HG03354 (cell line): ENCODE results near the gene ODF2.
"Not testable (repeated sequence)": the region's sequence is repeated elsewhere in the genome, so short reads cannot be mapped to it uniquely, and the experiment has no call there.

Source experiments
- ATAC-seq: cut with Tn5 transposase; IDR thresholded peaks from one replicate; pipeline ENCODE4 v1.9.1; 2021; ENCODE audit warnings: mild to moderate bottlenecking; ENCODE audit not compliant: unreplicated experiment, poor library complexity, severe bottlenecking

The ODF2 gene

DNA sequence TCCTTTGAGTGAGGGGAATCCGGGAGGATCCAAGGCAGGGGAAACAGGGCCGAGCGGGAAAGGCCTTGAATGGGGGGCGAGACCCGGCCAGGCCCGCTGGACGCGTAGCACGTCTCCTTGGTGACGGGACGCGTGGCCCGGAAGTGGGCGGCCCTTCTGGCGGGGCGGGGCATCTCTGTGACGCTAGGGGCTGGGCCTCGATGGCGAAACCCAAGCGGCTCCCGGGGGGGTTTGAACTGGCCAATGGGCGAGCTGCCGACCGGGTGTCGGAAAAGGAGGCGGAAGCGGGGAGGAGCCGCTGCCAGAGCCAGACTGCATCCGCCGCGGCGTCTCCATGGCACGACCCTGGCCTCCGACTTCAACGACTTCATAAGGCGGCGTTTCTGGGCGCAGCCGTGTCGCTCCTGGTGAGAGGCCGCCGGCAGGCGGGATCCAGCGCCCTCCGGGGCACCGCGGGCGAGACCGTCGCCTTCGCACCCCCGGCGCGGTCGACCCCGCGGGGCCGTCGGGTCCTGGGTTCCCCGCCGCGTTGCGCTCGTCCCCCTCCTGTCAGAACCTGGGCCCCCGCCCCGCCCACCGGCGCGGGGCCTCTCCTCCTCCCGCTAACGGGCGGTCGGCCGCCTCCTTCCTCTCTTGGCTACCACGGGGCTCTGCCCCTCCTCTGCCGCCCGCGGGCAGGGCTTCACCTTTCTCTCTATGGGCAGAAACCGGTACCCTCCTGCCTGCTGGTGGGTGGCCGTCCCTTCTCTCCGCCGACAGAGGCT lies at the start of gene ODF2:
TSS of gene ODF2 (plus strand) at position 158 of the 764 bp plus-strand sequence. CDS start at position 244, 86 bp downstream.
- ATAC-seq: peak; percentile 94

DNA sequence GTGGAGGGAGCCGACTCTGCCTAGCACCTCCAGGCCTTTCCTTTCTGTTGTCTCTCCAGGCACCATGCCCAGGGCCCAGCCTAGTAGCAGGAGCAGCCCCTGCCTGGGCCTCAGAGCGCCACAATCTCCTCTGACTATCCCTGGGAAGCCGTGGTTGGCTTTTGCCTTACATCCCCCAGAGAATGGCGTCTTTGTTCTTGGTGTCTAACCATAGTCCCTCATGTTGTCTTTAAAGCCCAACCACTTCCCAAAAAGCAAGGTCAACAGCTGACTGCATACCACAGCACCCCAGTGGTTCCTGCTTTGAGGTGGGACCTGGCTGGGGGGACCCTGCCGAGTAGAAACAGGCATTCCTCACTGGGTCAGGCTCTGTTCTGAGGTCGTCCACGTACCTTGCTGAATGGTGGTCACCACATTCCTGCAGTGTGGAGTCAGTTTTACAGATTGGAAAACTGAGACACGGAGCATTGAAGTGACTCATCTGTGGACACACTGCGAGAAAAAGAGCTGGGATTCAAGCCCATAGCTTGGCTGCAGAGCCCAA lies 48.9 kb upstream of the ODF2 start:
- ATAC-seq: no peak

DNA sequence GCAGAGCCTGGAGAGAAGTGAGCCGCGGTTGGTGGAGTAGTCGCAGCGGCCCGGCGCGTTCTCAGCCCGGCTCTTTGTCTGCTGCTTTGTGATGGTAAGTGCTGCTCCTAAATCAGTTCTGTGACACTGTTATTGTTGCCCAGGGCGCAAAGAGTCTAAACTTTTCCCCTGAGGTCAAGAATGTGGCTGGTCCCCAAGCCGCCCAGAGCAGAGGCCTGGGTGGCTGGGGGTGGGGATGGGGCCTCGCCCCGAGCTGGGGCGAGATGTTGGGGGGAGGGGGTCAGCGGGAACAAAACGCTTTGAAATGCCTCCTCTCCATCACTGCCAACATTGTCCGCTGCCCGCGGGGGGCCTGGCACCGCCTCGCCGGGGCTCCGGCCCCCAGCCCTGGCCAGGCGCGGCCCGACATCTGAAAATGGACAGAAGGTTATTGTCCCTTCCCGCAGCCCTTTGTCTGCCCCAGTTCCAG lies 46.8 kb upstream of the ODF2 start:
- no peak for ATAC-seq

DNA sequence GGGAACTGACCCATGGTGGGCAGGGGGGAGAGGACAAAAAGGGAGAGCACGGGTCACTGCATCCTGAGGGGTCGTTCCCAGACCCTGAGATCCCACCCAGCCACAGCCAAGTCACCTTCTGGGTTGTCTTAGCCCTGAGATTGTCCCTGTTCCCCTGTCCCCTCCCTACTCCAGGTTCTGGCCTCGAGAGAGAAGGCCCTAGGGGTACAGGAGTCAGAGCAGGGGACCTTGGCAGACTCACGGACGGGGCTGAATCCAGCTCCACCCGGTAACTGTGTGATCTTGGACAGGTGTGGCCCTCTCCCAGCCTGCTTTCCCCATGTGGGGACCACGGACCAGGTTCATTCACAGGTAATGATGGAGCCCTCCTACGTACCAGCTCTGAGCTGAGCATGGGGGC lies 46.4 kb upstream of the ODF2 start:
- ATAC-seq: no peak

DNA sequence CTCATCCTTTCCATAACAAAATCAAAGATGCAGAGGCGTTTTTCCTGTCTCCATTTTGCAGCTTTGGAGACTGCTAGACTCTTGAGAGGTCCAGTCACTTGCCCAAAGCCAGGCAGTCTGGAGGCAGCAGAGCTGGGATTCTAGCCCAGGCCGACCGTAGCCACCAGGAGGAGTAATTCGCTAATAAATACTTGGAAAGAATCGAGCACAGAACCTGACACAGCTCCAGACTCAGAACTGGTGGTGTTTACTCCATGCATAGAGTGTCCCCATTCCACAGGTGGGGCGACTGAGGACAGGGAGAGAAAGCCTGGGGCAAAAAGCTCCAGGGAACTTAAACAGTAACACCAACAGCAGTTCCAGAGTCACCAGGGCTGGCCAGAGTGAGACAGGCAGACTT lies 45.8 kb upstream of the ODF2 start:
- ATAC-seq: no peak

DNA sequence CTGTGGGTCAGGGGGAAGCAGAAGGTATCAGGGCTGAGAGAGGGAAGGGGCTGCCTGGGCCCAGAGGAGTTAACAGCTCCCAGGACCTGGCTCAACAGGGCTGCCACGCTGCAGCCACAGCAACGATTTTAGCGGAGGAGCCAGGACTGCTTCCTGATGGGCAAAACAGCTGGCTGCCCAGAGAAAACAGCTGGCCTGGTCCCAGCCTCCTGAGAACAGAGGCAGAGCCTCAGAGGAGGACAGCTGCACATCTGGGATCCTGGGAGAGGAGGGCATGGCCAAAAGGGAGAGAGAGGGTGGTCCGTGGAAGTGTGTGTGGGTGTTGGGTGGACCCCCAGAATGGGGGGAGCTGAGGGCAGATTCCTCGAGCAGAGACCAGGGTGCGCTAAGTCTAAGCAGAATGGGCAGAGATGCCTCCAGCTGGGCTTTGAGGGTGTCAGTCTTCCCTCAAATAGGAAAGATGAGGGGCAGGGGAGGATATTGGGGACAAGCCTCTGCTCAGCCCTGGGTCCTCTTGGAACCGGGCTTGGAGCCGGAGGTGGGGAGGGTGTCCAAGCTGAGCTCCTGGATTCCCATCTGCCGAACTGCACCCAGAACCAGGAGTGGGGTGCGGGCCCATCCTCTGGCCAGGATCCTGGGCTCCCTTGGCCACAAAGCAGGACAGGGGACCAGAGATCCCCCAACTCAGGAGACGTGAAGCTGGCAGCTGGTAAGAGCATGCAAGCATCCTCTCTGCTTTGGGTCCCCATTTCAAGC lies 44.3 kb upstream of the ODF2 start:
- no peak for ATAC-seq

DNA sequence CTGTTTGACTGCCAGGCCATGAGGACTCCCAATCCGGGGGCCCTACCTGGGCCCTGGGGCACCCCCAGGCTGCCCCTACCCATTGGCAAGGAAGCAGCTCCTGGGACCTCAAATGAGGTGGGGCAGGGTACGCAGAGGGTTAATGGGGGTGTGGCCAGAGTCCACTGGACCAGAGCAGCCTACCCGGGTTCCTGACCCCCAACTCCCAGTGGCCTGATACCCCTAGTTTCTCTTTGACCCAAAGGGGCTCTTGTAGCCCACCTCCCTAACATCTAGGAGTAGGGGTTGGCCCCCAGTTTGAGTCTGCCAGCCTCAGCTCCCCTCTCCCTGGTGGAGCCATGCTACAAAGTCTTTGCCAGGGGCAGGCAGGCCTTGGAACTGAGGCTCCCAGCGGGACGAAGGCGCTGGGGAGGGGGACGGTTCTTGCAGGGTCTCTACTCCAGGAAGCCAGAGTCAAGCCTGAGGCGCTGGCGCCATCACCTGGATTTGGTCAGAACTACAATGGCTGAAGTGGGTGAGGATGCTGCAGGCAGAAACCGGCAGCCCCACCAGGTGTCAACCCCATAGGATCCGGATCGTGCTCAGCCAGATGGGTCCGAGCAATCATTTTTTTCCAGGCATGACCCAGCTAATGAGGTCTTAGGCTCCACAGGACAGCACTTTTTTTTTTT lies 43.6 kb upstream of the ODF2 start:
- no peak for ATAC-seq

DNA sequence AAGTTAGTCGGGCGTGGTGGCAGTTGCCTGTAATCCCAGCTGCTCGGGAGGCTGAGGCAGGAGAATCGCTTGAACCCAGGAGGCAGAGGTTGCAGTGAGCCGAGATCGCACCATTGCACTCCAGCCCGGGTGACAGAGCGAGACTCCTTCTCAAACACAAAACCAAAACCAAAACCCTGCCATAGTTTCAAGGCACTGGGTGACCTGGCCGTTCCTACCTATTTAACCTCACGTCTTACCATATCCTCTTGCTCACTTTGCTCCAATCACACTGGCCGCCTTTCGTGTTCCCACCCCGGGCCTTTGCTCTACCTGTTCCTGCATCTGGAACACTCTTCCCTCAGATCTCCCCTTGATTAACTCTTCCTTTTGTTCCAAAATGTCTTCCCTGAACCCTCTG lies 42.1 kb upstream of the ODF2 start:
- not testable (repeated sequence) for ATAC-seq

DNA sequence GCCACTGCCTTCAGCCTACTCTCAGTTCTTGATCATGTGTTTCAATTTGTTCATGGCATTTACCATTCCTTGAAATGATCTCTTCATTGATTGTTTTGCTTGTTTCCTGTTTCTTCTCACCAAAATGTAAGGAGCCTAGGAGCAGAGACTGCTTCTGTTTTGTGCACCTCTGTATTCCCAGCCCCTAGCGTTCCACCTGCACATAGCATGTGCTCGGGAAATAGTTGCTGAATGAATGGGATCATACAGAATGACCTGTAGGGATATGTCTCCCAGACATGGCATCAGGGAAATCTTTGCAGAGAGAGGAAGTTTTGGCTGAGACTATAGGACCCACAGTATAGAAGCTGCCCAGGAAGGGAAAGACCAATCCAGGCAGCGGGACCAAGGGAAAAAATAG lies 41.3 kb upstream of the ODF2 start:
- no peak for ATAC-seq

DNA sequence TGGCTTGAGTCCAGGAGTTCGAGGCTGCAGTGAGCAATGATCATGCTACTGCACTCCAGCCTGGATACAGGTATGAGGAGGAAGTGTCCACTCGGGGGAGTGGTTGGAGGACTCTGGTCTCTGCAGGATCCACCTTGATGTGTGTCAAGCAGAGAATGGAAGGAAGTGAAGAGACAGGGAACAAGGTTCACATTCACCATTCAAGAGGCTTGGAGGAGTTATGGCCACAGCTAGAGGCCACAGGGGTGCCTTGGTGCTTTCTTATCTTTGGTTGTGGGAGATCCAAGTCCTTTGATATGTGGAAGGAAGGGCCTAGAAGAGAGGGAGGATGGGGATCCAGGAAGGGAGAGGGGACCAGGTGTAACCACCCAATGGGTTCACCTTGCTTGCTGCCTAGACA lies 40.5 kb upstream of the ODF2 start:
- ATAC-seq: no peak

DNA sequence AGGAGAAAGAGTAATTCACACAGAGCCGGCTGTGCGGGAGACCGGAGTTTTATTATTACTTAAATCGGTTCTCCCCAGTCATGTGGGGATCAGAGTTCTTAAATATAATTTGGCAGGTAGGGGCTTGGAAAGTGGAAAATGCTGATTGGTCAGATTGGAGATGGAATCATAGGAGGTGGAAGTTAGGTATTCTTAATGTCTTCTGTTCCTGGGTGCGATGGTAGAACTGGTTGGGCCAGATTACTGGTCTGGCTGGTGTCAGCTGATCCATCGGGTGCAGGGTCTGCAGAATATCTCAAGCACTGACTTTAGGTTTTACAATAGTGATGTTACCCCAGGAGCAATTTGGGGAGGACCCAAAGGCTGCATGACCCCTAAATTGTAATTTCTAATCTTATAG lies 39.8 kb upstream of the ODF2 start:
- ATAC-seq: no peak

DNA sequence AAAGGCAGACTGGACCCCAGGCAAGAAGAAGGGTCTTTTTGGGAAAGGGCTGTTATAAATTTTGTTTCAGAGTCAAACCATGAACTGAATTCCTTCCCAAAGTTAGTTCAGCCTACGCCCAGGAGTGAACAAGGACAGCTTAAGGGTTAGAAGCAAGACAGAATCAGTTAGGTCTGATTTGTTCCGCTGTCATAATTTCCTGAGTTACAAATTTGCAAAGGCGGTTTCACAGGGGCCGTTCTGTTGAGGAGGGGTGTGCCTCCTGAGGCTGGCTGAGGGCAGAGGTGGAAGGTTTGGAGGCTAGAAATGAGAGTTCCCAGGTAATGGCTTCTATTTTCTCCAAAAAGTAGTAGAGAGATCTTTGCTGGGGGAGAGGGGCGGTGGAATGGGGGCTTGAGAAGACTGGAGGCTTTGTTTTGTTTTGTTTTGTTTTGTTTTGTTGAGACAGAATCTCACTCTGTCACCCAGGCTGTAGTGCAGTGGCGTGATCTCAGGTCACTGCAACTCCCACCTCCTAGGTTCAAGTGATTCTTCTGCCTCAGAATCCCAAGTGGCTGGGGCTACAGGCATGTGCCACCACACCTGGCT lies 39.3 kb upstream of the ODF2 start:
- no peak for ATAC-seq

DNA sequence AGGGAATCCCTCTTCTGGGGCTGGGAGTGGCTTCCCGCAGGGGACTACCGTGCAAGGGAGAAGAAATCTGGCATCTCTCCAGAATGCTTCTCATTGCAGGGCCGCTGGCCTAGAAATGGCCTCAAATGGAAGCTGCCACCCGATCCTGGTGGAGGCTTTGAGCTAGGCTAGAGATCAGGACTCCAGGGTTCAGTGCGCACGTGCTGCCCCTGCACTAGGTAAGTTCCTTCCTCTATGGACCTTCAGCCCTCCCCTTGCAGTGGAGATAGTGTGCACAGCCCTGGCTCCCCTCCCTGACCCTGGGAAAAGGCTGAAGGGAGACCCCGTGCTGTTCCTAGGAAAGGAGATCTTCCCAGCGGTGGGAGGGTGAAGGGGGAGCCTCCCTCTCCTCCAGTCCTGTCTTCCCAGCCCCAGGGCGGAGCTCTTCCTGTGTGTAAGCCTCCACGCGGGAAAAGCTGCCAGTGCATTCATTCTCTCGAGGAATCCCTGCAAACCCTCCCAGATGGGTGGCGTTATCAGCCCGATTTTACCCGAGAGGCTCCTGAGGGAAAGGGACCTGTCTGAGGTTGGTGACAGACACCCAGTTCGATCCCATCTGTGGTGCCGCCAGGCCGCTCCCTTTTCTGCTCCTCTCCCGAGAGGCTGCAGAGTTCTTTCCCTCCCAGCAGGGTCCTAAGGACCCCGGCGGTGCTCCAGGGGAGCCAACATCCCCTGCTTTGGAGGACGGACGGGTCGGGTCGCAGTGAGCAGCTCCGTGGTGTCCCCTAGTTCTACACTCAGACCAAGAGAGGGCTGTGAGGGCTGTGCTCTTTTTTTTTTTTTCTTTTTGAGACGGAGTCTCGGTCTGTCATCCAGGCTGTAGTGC lies 36.5 kb upstream of the ODF2 start:
- no peak for ATAC-seq

DNA sequence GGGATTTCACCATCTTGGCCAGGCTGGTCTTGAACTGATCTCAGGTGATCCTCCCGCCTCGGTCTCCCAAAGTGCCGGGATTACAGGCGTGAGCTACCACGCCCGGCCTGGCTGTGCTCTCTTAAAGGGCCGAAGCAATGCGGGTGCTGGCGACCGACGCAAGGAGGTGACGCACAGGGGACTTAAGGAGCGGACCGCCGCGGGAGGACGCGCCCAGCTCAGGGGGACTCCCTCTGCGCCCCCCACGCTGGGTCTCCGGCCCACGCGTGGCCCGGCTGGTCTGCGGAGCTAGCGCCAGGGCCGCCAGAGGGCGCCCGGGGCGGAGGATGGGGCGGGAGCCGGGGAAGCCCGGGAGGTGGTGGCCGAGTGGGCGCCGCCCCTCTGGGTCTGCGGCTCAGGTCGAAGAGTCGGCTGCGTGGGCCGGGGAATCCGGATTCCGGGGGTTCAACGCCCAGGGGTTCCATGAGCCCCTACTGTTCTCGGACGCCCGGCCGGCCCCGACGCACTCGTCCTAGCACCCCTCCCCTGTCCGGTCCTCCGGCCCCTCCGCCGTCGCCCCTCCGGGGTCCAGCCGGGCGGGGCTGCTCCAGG lies 35.7 kb upstream of the ODF2 start:
- peak; percentile 80 for ATAC-seq

DNA sequence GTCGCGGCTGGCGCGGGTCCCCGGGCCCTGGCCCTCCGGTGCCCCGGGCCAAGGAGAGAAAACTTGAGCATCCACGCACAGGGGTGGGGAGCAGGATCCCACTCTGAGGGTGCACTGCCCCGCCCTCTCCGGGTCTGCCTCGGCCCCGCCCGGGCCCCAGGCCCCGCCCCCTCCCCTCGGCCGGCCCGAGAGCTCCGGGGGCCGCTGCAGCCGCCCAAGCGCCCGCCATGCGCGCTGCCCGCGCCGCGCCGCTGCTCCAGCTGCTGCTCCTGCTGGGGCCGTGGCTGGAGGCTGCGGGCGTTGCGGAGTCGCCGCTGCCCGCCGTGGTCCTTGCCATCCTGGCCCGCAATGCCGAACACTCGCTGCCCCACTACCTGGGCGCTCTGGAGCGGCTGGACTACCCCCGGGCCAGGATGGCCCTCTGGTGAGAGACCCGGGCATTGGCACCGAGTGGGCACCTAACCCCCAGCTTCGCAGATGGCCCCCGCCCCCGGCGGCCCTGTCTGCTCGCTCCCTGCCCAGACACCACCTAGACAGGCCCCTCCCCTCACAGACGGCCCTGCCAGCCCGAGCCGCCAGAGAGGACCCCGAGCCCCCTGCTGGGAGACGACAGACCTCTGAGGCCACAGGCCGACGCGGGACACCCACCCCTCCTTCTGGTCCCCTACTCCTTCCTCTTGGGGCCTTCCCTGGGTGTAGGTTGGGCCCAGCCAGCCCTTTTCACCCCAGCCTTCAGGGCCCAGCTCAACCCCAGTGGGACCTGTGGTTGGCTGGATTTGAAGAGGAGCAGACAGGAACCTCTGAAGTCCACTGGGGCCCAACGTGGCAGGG lies 34.9 kb upstream of the ODF2 start, which contains the start of gene CERCAM:
TSS of gene CERCAM (plus strand) at position 207 of the 831 bp plus-strand sequence. CDS start at position 228, 21 bp downstream.
- peak; percentile 80 for ATAC-seq

DNA sequence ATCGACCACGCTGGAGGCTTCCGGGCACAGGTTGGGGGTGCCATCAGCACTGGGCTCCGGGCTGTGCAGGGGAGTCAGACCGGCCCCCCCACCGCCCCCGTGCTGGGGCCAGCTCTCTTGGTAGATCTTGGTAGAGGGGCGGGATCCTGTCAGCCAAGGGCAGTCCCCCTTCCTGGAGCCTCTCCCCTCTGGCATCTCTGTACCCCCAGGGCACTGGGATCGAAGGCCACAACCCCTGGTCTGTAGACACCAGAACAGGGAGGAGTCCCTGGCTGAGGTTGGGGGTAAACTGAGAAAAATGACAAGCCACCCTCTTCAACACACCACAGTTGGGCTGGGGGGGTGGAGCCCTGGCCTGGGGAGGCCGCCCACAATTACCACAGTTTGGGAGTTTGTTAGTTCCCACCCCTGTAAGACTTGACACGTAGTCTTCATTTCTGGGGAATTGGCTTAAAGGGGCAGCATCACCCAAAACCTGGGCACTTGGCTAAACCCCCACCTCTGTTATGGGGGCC lies 34.3 kb upstream of the ODF2 start:
- ATAC-seq: no peak

DNA sequence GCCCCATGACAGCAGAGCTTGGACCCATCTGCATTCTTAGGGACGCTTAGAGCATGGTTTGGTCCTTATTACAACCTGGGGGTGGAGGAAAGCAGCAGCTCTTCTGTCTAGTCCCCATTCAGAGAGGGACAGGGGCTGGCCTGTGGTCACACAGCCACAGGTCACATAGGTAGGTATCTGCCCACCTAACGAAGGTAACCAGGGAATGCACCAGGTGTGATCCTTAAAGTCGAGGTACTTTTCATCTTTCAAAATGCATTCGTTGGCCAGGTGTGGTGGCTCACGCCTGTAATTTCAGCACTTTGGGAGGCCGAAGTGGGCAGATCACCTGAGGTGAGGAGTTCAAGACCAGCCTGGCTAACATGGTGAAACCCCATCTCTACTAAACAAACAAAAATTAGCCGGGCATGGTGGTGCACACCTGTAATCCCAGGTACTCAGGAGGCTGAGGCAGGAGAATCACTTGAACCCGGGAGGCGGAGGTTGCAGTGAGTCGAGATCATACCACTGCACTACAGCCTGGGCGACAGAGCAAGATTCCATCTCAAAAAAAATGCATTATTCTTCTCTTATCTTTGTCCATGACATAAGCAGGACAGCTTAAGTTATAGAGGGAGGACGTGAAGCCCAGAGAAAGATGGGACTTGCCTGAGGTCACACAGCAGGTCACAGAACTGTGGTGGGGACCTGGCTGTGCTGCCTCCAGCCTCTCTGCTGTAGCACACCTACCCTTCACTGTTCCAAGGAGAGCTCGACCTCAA lies 33.6 kb upstream of the ODF2 start:
- not testable (repeated sequence) for ATAC-seq
